ENCODE results near the gene HLA-DRB1. TPM values are rescaled to one million over a fixed set of nuclear protein-coding genes. Genes with fewer than 3 reads are reported as not detected.
"Not testable (repeated sequence)": the region's sequence is repeated elsewhere in the genome, so short reads cannot be mapped to it uniquely, and the experiment has no call there.

HLA-DRB1 gene
- total RNA-seq, 4 donors from 2014 or later: 49.8 to 260 (median 102) TPM

GRCh38 chr6:32581315-32582095 is 8.1 kb downstream of the HLA-DRB1 start:
- Histone ChIP-seq H3K4me1 (no peaks in the 10 kb centered on the region), H3K4me3 (no peak overlapping the region), H3K27me3 (no peaks in the 10 kb centered on the region), H3K36me3 (no peaks in the 10 kb centered on the region), H3K27ac (peak overlapping the region in 1 of 4 donors; percentile 25), H3K9me3 (no peaks in the 10 kb centered on the region)
- no peak for TF ChIP-seq POLR2A (IDR thresholded peaks at IDR 0.05)
- TF ChIP-seq, protein P1, sequence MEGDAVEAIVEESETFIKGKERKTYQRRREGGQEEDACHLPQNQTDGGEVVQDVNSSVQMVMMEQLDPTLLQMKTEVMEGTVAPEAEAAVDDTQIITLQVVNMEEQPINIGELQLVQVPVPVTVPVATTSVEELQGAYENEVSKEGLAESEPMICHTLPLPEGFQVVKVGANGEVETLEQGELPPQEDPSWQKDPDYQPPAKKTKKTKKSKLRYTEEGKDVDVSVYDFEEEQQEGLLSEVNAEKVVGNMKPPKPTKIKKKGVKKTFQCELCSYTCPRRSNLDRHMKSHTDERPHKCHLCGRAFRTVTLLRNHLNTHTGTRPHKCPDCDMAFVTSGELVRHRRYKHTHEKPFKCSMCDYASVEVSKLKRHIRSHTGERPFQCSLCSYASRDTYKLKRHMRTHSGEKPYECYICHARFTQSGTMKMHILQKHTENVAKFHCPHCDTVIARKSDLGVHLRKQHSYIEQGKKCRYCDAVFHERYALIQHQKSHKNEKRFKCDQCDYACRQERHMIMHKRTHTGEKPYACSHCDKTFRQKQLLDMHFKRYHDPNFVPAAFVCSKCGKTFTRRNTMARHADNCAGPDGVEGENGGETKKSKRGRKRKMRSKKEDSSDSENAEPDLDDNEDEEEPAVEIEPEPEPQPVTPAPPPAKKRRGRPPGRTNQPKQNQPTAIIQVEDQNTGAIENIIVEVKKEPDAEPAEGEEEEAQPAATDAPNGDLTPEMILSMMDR (IDR thresholded peaks at IDR 0.05): no peak
- peak in 1 of 3 donors; percentile 35 for DNase-seq

GRCh38 chr6:32580593-32580992 is 9.1 kb downstream of the HLA-DRB1 start:
- Histone ChIP-seq H3K4me1 (no peaks in the 10 kb centered on the region), H3K36me3 (no peaks in the 10 kb centered on the region), H3K27me3 (no peaks in the 10 kb centered on the region), H3K27ac (no peak overlapping the region), H3K9me3 (no peaks in the 10 kb centered on the region), H3K4me3 (no peak overlapping the region)
- no peak for DNase-seq
- TF ChIP-seq, protein P1 (IDR thresholded peaks at IDR 0.05): no peak
- TF ChIP-seq POLR2A (IDR thresholded peaks at IDR 0.05): no peak

- TF ChIP-seq POLR2A (IDR thresholded peaks at IDR 0.05): no peak
- TF ChIP-seq, protein P1 (IDR thresholded peaks at IDR 0.05): no peak
- H3K27ac ChIP-seq: no peak overlapping the region
- no peaks in the 10 kb centered on the region for H3K4me1 ChIP-seq
- no peaks in the 10 kb centered on the region for H3K9me3 ChIP-seq
- no peak for DNase-seq
- H3K27me3 ChIP-seq: no peaks in the 10 kb centered on the region
- H3K4me3 ChIP-seq: no peak overlapping the region
- no peaks in the 10 kb centered on the region for H3K36me3 ChIP-seq
Measured at GRCh38 chr6:32578962-32579361, 10.7 kb downstream of the HLA-DRB1 start.

GRCh38 chr6:32577493-32577892 is 12.2 kb downstream of the HLA-DRB1 start:
- not testable (repeated sequence) for H3K9me3 ChIP-seq, H3K36me3 ChIP-seq, H3K27me3 ChIP-seq, H3K4me1 ChIP-seq, H3K4me3 ChIP-seq, DNase-seq, H3K27ac ChIP-seq

DNA sequence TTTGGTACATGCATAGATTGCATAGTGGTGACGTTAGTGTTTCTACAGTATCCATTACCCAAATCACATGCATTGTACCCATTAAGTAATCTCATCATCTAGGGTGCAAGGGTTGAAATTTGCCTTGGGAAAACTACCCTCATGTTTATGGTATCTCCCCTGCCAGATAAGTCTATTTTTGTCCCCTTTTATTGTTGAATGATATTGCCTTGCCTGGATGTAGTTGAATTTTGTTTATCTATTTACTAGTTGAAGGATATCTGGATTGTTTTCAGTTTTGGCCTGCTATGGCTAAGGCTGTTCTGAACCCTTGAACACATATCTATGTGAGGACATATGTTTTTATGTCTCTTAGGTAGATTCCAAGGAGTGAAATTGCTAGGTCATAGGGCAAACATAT is 13.4 kb downstream of the HLA-DRB1 start:
- H3K36me3 ChIP-seq: no peaks in the 10 kb centered on the region
- DNase-seq: no peak
- H3K4me3 ChIP-seq: no peak overlapping the region
- H3K9me3 ChIP-seq: no peaks in the 10 kb centered on the region
- no peaks in the 10 kb centered on the region for H3K4me1 ChIP-seq
- no peak for TF ChIP-seq POLR2A (IDR thresholded peaks at IDR 0.05)
- TF ChIP-seq, protein P1 (IDR thresholded peaks at IDR 0.05): no peak
- no peaks in the 10 kb centered on the region for H3K27me3 ChIP-seq
- no peak overlapping the region for H3K27ac ChIP-seq

DNA sequence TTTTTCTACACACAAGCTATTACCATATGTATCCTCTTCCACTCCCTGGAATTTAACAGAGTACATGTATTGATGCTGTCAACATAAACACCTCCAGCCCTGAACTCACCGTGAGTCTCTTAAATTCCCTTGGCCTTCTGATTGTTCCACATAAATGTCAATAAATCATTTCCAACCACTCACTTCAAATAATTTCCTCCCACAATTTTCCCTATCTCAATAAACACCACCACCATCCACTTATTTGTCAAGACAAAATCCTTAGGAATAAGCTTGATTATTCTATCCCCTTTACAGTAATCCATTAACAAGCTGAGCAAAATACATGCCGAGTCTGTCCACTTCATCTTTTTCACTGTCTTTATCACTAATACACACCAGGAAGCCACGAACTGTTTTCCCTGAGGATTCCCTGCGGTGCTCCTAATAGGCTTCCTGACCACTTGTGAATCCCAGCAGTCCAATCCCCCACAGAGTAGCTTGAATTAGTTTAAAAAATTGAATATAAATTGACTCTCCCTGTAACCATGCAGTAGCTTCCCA is 19.2 kb downstream of the HLA-DRB1 start:
- H3K9me3 ChIP-seq: no peaks in the 10 kb centered on the region
- DNase-seq: no peak
- H3K27ac ChIP-seq: no peak overlapping the region
- H3K27me3 ChIP-seq: no peaks in the 10 kb centered on the region
- no peaks in the 10 kb centered on the region for H3K36me3 ChIP-seq
- TF ChIP-seq, protein P1 (IDR thresholded peaks at IDR 0.05): no peak
- TF ChIP-seq POLR2A (IDR thresholded peaks at IDR 0.05): no peak
- H3K4me3 ChIP-seq: no peak overlapping the region
- H3K4me1 ChIP-seq: no peaks in the 10 kb centered on the region

Data from Peyer's patch (tissue), 4 donors.